ENCODE results near the gene PRR15L.

Gene PRR15L

GRCh38 chr17:47956791-47957590 lies 692 bp downstream of the PRR15L start:
- no peak overlapping the region for H2AFZ ChIP-seq (ENCODE audit: low read depth, low read length, severe bottlenecking)
- H3K9me3 ChIP-seq (ENCODE audit: insufficient read depth, low read length), result no peaks in the 10 kb centered on the region
- TF ChIP-seq CTCF (IDR thresholded peaks at IDR 0.05; ENCODE audit: insufficient read depth, low read length, poor library complexity, severe bottlenecking), result no peak
- no peak for TF ChIP-seq EZH2phosphoT487 (conservative IDR thresholded peaks at IDR 0.05; ENCODE audit: low read length)
- H3K9me2 ChIP-seq (replicated peaks; ENCODE audit: insufficient read depth, low read length), result no peaks in the 10 kb centered on the region
- no peaks in the 10 kb centered on the region for H3K79me2 ChIP-seq (ENCODE audit: insufficient read depth, low read length)
- no peaks in the 10 kb centered on the region for H3F3A ChIP-seq (ENCODE audit: insufficient read depth)
- no peaks in the 10 kb centered on the region for H3K27me3 ChIP-seq (ENCODE audit: low read length)
- no peak overlapping the region for H3K9ac ChIP-seq (ENCODE audit: low read length)
- no peak overlapping the region for H3K27ac ChIP-seq (ENCODE audit: low read depth, low read length)
- no peak overlapping the region for H3K4me2 ChIP-seq (ENCODE audit: low read depth, low read length, poor library complexity, severe bottlenecking)
- no peak overlapping the region for H3K4me3 ChIP-seq (ENCODE audit: insufficient read depth, low read length, poor library complexity, severe bottlenecking)
- H3K36me3 ChIP-seq (ENCODE audit: low read length), result no peaks in the 10 kb centered on the region
- no peaks in the 10 kb centered on the region for H4K20me1 ChIP-seq (ENCODE audit: low read depth, low read length)

GRCh38 chr17:47955497-47956461 lies 1.9 kb downstream of the PRR15L start:
- H3K36me3 ChIP-seq (ENCODE audit: low read length), result no peaks in the 10 kb centered on the region
- H2AFZ ChIP-seq (ENCODE audit: low read depth, low read length, severe bottlenecking), result no peak overlapping the region
- H4K20me1 ChIP-seq (ENCODE audit: low read depth, low read length), result no peaks in the 10 kb centered on the region
- H3K27ac ChIP-seq (ENCODE audit: low read depth, low read length), result no peak overlapping the region
- TF ChIP-seq EZH2phosphoT487 (conservative IDR thresholded peaks at IDR 0.05; ENCODE audit: low read length) (no peak), CTCF (IDR thresholded peaks at IDR 0.05; ENCODE audit: insufficient read depth, low read length, poor library complexity, severe bottlenecking) (no peak)
- no peaks in the 10 kb centered on the region for H3F3A ChIP-seq (ENCODE audit: insufficient read depth)
- H3K4me3 ChIP-seq (ENCODE audit: insufficient read depth, low read length, poor library complexity, severe bottlenecking), result no peak overlapping the region
- no peaks in the 10 kb centered on the region for H3K79me2 ChIP-seq (ENCODE audit: insufficient read depth, low read length)
- no peaks in the 10 kb centered on the region for H3K27me3 ChIP-seq (ENCODE audit: low read length)
- no peak overlapping the region for H3K4me2 ChIP-seq (ENCODE audit: low read depth, low read length, poor library complexity, severe bottlenecking)
- no peak overlapping the region for H3K9ac ChIP-seq (ENCODE audit: low read length)
- no peaks in the 10 kb centered on the region for H3K9me2 ChIP-seq (replicated peaks; ENCODE audit: insufficient read depth, low read length)
- H3K9me3 ChIP-seq (ENCODE audit: insufficient read depth, low read length), result no peaks in the 10 kb centered on the region

GRCh38 chr17:47953909-47954308 lies 3.8 kb downstream of the PRR15L start:
- no peak for TF ChIP-seq EZH2phosphoT487 (conservative IDR thresholded peaks at IDR 0.05; ENCODE audit: low read length)
- no peak for TF ChIP-seq CTCF (IDR thresholded peaks at IDR 0.05; ENCODE audit: insufficient read depth, low read length, poor library complexity, severe bottlenecking)
- Histone ChIP-seq H3K27ac (ENCODE audit: low read depth, low read length) (no peak overlapping the region), H3K9me2 (replicated peaks; ENCODE audit: insufficient read depth, low read length) (no peaks in the 10 kb centered on the region), H3K27me3 (ENCODE audit: low read length) (no peaks in the 10 kb centered on the region), H3K4me3 (ENCODE audit: insufficient read depth, low read length, poor library complexity, severe bottlenecking) (no peak overlapping the region), H3K36me3 (ENCODE audit: low read length) (no peaks in the 10 kb centered on the region), H4K20me1 (ENCODE audit: low read depth, low read length) (no peaks in the 10 kb centered on the region), H3K9ac (ENCODE audit: low read length) (no peak overlapping the region), H3K79me2 (ENCODE audit: insufficient read depth, low read length) (no peaks in the 10 kb centered on the region), H3K9me3 (ENCODE audit: insufficient read depth, low read length) (no peaks in the 10 kb centered on the region), H2AFZ (ENCODE audit: low read depth, low read length, severe bottlenecking) (no peak overlapping the region), H3F3A (ENCODE audit: insufficient read depth) (no peaks in the 10 kb centered on the region), H3K4me2 (ENCODE audit: low read depth, low read length, poor library complexity, severe bottlenecking) (no peak overlapping the region)

All from SU-DHL-6 (cell line).